HG03025 (cell line): ENCODE data around the gene BCL11B.
"Not testable (repeated sequence)": the region's sequence is repeated elsewhere in the genome, so short reads cannot be mapped to it uniquely, and the experiment has no call there.

ENCODE experiments used
- ATAC-seq: cut with Tn5 transposase; IDR thresholded peaks from one replicate; pipeline ENCODE4 v1.9.1; 2021; ENCODE audit warnings: mild to moderate bottlenecking, moderate library complexity; ENCODE audit not compliant: unreplicated experiment, low FRiP score

Gene BCL11B

DNA sequence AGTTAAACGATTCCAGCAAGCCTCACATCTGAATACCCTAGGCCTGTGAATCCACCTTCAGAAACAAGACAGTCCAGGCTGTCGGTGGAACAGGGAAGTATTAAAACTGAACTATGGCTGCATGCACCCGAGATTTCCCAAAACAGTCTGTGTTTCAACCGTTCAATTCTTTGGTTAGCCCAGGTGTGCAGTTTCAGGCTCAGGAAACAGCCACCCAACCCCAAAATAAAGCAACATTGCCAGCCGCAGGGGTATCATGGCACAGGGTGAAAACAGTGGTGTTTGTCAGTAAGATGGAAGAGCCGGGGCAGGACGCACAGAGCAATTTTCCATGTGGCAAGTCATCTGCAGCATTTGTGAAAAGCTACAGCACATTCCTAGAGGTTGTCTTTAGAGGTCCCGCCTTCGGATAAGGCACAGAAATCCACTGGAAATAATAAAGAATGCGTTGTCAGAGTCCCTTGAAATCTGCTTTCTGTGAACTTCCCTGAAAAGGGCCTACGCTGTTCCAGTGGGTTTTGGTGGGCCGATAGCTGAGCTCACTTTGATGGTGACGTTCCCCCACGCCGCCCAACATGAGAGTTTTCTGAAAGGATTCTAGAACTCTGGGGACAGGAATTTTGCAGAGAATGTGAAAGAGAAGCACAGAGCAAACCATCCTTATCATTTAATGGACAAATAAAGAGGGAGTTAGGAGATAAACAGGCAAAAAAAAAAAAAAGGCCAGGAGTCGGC is 84.9 kb downstream of the BCL11B start:
- no peak for ATAC-seq

DNA sequence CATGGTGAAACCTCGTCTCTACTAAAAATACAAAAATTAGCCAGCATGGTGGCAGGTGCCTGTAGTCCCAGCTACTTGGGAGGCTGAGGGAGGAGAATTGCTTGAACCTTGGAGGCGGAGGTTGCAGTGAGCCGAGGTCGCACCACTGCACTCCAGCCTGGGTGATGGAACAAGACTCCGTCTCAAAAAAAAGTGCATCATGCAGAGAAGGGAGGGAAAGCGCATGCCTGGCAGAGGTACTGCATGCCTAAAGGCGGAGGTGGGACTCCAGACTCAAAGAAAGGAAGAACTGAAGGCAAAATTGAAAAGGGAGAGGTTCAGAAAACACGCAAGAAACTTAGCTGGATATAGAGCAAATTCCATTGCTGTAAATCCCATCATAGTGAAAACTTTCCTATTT is 85.7 kb downstream of the BCL11B start:
- not testable (repeated sequence) for ATAC-seq

DNA sequence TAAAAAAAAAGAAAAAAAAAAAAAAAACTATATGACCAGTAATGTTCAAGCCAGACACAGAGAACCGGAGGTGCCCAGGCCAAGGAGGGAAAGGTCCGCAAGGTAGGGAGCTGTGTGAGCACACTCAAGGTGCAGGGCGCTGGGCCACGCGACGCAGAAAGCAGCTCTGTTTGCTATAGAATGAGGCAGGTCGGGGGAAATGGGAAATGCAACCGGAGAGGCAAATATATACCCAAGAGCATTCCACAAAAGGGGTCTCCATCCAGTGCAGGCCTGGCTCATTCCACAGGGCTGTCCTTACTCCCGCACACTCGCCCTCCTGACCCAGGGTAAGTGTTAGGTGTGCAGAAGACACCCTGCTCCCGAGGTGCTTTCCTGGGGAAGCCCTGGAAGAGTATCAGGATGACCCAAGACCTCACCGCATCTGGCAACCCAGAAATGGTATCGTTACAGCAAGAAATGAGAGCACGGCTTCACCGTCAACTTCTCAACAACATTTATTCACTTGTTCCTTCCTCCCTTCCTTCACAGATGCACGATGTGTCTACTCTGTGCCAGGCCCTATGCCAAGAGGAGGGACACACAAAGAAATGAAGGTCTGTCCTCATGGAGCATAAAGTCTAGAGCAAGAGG is 86.4 kb downstream of the BCL11B start:
- no peak for ATAC-seq

DNA sequence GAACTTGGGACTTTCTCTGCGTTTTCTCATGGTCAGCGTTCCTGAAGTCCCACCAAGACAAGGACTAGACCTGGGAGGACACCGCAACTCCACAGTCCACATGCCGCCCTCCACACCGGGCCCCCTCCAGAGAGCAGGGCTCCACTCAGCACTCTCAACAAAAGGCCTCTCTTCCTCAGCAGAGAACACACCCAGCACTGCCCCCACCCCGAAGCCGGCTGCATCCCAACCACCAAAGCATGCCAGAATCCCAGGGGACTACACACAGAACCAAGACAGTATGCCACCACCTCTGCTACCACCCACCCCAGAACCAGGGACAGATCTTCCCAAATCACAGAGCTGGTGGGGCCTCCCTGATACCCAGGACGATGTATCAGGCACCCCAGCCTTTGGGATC is 88.3 kb downstream of the BCL11B start:
- ATAC-seq = no peak

DNA sequence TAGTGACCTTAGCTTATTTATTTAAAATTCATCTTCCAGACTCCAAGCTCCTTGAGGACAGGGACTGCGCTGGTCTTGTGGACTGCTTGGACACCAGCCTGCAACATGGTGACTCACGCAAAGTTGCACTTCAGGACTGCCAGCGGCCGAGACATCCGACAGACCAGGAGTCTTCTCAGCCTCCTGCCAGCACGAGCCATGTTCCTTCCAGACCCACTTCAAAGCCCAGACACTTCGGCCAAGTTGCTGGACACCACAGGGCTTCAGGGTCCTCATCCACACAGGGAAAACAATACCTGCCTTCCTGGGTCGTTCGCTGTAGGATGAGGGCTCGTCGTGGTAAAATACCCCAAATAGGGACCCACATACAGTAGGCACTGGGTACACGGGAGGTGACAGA is 88.7 kb downstream of the BCL11B start:
- ATAC-seq = no peak

DNA sequence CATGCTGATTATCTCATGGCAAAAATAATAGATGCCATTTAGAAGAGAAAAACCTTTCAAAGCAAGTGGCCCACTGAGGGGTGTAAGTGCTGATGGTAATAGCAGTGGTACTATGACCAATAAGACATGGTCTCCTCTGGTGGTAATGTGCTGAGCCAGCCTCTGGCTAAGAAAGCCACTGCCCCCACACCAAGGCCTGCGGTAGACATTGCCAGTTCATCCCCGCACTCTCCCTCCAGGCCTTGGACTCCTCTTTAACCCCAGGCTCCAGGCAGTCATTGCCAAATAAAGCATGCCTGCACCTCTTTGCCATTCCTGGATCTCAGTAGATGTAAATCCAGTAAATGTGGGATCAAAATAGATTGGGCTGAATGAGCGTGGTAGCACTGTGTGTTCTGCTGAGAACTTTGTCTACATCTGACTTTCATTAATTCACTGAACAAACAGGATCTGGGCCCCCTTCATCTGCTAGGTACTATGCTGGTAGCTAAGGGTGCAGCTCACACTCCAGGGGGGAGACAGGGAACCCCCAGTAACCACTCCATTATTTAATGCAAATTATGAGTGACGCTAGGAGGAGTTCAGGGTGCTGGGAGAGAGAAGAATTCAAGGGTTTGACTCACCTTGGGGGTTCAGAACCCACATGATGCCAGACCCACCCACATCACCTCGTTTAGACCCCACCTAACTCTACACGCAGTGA is 89.3 kb downstream of the BCL11B start:
- no peak for ATAC-seq

DNA sequence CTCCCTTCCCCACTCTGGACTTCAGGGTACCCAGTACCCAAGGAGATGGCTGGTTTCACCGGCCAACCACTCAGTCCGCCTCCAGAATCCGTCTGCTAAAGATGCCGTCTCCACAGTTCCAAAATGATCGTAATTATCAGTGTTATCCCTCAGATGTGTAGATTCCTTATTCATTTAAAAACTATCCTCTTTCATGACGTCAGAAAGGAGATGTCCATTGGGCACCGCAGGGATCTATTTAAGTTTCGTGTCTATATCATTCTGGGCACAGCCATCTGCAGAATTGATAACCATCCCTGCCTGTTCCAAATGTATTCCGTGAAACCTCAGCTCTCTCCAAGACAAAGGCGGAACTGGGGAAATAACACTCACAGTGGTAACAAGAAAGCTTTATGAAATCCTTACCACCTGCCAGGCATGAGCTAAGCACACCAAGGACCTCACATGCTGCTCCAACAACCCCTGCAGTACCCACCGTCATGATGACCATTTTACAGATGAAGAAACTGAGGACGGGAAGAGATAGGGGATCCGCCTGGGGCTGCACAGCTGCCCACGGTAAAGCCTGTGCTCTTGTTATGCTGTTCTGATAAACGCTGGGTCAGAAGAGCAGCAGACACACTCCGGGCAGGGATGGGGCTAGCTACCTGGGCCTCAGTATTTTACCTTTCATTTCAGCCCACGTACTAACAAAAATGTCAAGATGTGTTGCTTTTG is 90.0 kb downstream of the BCL11B start:
- ATAC-seq = no peak

DNA sequence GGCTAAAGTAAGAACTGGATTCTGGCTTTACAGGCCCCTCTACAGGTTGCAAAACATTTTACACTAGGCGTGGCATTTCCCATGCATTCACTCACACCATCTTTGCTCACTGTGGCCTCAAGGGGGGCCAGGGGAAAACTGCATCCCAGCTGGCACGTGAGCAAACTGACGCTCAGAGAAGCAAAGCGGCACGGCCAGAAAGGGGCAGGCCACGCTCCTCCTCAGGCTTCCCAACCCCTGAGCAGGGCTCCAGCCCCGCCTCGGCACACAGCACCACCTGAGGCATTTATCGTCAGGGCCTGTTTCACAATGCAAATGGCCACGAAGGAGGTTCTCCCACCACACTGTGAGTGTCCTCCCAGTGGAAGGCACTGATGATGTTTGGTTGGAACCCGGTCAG is 90.8 kb downstream of the BCL11B start:
- no peak for ATAC-seq

DNA sequence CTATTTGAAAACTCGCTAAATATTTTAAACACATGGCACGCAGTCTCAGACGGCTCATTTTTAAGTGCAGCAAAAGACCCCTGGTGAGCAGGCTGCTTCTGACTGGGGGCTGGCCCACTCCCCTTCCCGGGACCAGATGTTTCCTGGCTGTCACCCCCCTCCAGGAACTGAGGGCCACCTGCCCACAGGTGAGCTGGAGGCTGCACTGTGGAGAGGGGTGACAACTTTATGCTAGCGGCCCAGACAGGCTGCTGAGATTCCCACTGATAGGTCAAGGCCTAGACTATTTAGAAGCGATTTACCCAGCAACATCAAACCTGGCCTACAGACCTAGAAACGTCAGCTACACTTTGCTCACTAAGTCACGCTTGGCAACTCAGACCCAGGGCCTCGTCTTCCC is 92.1 kb downstream of the BCL11B start:
- ATAC-seq = no peak

DNA sequence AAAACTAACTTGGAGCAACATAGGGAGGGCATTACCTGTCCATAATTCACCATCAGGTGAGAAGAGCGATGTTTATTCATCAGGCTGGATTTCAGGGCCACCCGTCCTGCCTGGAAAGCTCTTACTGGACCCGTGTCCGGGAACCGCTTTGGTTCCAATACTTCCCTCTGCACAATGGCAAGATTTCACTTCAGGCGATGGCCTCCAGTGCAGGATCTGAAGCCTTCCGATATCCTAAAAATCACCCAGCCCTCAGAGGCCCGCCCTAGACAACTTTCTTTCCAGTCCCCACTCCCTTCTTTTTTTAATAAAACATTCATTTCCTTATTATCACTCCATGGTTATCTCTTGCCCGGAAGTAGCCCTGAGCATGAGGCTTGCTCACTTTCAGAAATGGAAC is 92.5 kb downstream of the BCL11B start:
- no peak for ATAC-seq

DNA sequence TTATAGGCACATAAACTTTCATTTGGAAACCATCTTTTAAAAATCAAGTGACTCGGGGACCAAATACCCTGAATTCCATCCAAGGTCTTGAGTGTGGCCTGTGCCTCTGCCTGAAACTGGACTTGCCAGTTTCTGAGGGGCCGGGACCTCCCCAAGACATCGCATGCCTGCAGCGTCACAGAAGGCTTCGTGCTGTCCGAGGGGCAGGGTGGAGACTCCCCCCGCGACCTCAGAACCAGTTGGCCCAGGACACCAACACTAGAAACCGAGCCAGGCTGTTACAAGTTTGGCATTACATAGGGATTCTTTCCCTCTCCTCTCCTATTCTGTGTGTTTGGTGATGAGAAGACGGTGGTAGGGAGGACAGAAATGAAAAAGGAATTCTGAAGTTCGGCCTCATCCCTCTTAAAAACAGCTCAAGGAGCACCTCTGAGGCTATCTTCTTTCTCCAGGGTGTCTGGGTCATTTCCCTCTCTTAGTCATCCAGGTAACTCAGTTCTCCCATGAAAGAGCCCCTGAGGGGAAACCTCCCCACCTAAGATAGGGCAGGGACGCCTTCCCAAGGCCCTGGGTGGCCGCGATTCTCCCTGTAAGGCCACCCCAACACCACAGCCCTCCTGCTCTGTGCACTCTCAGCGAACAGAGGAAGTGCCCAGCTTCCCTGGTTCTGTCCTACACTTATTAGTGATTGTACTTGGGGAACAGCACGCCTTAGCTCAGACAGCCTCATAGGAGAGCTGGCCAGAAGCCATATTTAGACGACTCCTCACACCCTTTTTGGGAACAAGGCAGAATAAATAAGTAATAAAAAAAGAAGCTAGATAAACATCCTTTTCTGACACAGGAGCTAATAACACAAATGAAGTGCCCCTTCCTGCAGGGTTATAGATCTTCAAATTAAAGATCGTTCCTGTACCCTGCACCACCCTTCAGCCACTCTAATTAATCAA is 93.8 kb downstream of the BCL11B start:
- no peak for ATAC-seq

DNA sequence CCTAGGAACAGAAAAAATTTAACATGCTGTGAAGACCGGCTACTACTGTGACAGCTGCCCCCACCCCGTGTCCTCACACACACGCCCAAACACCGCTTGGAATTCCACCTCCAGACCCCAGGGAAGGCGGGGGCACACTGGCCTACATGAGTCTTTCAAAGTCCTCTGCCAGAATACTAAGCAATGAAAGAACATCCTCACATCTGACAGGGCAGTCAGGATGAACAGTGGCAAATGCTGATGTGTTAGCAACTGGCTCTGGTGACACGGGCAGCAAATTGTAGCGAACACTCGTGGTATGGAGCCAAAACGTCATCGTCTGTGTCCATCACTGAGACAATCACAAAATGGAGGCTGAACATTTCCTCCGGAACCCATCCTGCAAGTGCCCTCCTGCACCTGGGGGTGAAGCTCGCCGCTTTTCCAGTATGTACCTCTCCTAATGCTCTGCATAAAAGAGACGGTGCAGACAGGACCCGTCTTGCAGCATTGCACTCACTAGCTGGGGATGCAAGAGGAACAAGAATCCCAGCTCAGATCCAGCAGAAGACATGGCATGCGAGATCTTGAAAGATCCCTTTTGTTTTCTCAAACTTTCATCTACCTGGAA is 94.8 kb downstream of the BCL11B start:
- no peak for ATAC-seq

DNA sequence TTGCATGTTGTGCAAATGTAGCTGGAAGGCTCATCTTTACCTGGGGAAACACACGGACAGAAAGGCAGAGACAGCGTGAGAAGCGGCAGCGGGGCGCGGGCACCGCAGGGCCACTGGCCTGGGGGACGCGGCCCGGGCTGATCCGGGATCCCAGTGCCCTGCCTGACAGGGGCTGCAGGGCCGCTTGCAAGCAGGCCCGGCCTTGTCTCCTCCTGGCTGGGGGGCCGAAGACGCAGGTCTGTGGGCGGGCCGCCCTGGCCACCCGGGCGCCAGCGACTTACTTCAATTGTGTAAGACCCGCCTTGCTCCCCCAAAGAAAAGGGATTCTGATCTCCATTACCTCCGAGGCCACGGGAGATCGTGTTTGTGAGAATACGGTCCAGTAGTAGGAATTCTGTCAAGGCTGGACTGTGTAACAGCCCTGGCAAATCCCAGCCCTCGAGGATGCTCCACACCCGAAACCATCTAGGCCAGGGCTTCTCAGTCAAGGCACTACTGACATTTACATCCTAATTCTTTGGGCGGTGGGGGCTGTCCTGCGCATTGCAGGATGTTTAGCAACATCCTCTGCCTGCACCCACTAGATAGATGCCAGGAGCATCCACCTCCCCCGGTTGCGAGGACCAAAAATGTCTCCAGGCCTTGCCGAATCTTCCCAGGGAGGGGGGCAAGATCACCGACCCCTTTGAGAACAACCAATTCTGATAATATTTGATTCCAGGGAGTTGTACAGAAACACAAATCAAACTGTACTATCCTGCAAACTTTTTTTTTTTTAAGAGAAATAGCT is 95.6 kb downstream of the BCL11B start:
- ATAC-seq = no peak

DNA sequence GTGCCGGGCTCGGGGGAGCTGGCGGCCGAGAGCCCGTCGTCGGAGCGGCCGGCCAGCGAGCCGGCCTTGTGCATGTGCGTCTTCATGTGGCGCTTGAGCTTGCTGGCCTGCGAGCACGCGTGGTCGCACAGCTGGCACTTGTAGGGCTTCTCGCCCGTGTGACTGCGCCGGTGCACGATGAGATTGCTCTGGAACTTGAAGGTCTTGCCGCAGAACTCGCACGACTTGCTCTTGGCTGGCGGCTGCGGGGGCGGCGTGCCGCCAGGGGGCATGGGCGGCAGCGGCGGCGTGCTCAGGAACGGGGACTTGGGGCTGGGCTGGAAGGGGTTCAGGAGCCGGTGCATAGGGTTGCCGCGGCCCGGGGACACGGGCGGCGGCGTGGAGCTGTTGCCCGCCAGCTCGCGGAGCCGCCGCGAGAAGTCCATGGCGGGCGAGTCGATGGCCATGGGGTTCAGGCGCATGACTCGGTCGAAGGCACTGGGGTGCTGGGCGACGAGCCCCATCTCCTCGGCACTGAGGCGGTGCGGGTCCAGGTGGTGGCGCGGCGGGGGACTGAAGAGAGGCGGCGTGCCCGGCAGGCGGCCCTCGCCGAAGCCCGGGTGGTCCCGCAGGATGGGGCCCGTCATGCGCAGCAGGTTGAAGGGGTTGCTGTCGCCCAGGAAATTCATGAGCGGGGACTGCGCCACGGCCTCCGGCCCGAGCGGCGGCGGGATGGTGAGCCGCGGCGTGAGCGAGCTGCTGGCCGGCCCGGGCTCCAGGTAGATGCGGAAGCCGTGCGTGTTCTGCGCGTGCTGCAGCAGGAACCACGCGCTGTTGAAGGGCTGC is 96.5 kb downstream of the BCL11B start:
- no peak for ATAC-seq

DNA sequence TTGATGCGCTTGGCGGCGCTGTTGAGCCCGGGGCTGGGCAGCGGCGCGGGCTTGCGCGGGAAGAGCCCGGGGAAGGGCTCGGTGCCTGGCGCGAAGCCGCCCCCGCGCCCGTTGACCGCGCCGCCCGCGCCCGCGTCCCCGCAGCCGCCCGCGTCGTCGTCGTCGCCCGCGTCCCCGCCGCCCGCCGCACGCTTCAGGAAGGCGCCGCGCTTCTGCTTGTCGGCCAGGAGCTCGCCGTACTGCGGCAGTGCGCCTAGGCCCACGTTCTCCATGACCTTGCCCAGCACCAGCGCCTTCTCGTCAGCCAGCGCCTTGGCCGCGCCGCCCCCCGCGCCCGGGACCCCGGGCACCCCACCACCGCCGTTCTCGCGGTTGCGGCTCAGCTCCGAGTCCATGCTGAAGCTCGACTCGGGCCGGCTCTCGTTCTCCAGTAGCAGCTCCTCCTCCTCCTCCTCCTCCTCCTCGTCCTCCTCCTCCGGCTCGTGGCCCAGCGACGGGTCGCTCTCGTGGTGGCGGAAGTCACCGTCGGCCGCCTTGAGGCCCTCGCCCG is 97.2 kb downstream of the BCL11B start:
- no peak for ATAC-seq

DNA sequence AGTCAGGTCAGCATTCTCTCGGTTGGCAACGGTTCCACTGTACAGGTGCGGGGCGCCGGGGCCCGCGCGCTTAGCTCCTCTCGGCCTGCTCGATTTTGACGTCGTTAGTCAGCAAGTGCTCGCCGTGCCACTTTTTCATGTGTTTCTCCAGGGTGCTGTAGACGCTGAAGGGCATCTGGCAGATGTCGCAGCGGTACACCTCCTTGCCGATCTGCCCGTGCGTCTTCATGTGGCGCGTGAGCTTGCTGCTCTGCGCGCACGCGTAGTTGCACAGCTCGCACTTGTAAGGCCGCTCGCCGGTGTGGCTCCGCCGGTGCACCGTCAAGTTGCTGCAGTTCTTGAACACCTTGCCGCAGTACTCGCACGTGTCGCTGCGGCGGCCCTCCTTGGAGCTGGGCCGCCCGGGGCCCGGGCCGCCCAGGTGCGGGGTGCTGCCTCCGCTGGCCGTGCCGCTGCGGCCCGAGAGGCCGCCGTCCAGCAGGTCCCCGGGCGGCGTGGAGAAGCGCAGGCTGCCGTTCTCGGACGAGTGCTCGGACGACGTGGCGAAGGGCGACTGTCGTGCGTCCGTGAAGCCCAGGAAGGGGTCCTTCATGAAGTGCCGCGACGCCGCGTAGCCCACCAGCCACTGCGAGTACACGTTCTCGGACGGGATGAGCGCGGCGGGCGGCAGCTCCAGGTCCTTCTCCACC is 97.8 kb downstream of the BCL11B start:
- ATAC-seq = no peak

DNA sequence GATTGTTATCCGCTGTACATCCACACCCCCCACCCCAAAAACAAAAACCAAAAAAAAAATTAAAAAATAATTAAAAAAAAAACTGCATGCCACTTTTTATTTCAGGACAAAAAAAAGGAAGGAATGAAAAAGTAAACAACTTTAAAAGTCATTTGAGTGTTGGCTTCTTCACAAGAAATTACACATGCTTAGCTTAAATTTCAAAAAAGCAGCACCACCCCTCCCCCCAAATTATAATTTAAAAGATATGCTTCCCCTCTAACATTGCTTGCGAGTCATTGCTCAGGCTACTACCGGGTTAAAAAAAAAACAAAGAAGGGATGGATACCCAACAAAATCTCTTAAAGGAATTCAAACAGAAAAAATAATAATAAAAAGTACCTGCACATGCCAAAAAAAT is 98.5 kb downstream of the BCL11B start:
- ATAC-seq = no peak
